ENCODE data around the gene CALD1.
A peak's percentile ranks its signal among the peaks of the same experiment; 100 is the strongest.

Gene CALD1

DNA sequence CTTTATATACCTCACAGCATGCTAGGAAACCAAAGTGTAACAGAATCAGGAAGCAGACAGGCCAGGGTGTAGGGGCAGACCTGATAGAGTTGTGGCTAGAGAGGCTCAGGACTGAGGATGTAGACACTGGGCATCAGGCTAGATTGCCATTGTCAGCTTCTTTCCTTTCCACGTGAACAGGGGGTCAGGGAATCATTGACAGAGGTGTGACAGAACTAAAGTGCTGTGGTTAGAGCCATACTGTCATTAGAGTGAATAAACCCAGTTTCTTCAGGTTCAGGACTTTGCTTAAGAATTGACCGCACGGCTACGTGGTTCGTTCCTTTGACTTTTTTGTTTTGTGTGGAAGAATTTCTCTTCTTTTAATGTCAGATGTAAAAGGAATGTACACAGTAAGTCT is 90.7 kb downstream of the CALD1 start:
- no peak for DNase-seq

DNA sequence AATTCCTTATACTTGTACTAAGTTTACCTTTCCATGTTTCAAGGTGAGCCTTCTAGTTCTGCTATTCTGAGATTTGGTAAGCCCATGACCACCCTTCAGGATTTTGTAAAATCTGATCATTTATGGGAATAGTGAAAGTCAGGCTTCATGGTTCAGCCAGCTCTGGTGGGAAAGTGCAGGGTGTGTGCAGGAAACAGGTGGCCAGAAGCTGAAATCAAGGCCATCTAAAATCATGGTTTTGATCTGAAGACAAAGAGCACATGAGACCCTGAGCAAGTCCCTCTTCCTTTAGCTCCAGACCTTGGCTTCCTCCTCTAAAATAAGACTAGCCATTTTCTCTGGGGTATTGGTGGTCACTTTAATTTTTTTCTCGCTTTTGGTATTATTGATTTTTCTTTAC is 91.3 kb downstream of the CALD1 start:
- DNase-seq = no peak

DNA sequence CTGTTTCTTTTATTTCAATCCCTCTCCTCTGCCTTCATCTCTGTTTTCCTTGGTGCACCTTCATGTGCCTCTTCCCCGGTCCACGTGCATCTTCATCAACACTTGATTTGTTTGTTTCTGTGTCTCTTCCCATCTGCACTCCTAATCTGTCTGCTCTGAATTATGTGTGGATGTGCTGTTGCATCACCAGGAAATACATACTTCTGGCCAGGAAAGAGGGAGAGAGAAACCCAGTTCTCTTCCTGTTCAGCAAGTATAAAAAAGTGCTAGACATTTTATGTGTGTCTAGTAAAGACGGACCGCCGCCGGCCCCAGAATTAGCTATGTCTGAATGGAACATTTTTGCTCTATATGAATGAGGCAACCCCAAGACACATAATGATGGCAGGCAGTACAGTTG is 93.8 kb downstream of the CALD1 start:
- no peak for DNase-seq

DNA sequence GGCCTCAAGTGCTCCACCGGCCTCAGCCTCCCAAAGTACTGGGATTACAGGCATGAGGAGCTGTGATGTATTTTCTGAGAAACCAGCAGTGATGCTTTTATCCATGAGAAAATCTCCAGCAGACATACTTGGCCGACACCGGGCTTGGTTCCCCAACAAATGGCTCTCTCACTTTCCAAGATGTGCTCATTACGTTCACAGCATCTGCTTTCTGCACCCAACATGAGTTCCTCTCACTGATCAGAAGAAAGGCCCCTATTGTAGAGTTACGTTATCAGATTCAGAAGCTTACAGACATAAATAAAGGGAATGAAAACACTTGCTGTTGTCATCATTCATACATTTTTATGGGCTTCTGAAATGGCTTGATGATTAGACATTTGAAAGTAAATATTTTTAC is 95.0 kb downstream of the CALD1 start:
- DNase-seq = no peak

DNA sequence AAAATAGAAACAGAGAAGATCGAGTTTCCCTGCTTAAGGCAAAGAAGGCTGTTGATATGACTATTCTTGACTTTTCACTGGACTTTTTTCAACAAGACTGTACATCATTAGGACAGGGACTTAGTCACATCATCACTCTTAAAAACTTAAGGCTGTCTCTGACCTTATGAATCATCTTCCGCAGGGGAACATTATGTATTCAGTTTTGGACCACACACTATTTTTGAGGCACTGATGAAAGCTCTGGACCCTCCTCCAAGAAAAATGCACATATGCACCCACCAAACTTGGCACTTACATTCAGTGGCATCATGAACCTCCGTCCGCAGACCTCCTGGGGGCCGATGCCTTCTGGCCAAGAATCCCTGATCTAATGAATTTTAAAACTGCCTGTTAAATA is 96.4 kb downstream of the CALD1 start:
- no peak for DNase-seq

DNA sequence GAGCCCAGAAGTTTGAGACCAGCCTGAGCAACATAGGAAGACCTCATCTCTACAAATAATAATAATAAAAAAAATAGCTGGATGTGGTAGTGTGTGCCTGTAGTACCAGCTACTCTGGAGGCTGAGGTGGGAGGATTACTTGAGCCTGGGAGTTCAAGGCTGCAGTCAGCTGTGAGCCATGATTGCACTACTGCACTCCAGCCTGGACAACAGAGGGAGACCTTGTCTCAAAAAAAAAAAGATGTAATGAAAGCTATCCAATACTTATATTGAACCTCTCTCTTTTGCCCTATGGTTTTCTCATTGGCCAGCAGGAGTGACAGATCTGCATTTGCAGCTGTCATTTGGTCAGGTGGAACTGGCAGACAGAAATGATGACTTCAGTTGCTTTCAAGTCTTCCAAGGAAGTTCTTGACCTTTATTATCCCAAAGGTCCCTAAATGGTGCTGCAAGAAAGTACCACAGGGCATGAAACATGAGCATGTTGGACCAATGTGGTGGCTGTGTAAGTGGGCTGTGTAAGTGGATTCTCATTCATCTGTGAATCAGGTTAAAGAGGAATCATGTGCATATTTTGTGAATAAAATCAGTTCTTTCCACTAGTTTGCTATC is 99.4 kb downstream of the CALD1 start:
- no peak for DNase-seq

DNA sequence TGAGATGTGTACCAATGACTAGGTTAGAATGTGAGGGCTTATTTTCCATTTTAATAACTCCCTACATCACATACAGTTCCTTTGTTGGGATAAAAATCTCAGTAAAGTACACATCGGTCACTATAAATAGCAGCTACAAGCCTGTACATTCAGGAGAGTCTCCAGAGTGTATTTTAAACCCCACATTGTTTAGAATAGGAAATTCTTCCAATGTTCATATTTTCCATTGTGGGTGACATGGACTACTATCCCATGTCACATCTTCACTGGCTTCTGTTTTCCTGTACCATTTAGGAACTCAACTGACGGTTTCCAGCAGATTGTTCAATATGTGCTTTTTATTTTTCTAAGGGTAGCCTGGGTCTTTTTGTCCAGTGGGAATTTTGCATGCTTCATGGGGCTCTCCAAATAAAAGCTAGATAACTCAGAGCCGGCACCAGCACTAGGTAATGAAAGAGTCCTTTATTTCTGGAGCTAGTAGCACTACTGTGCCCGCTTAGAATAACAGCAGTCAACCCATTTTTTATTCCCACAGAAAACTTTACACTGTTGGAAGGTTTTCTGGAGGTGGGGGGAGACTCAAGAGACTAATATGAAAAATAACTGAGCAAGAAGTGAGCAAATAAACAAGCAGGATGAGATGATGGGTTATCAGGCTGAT is 100.5 kb downstream of the CALD1 start:
- DNase-seq = no peak

DNA sequence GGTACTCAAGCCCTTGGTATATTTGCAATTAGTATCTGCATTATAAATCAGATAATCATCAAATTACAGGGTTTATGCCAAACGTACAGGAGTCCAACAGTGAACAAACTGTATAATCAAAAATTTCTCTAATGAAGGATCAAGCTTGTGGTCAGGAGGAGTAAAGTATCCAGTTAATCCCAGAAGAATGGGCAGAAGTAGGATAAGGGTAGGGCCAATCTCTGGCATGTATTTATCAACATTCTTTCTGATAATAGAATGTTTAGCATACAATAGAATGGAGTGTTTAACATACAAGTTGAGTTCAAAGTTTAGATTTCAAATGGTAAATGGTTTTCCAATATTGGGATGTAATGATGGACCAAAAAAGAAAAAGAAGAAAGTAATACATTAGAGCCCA is 103.0 kb downstream of the CALD1 start:
- no peak for DNase-seq

DNA sequence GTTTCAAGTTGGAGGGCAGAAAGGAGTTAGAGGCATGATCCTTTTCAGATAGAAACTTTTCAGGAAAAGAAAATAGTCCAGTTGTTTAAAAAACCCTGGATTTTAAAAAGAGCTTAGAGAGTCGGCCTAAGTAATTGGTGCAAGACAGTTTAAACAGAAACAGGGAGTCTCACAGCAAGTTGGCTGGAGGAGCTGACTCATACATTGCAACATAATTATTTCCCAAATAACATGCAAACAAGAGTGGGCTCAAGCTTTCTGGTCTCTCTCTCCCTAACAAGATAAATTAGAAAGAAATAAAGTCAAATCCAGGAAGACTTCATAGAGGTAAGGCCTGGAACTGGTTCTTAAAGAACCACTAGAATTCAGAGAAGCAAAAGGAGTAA is 106.5 kb downstream of the CALD1 start:
- DNase-seq = no peak

DNA sequence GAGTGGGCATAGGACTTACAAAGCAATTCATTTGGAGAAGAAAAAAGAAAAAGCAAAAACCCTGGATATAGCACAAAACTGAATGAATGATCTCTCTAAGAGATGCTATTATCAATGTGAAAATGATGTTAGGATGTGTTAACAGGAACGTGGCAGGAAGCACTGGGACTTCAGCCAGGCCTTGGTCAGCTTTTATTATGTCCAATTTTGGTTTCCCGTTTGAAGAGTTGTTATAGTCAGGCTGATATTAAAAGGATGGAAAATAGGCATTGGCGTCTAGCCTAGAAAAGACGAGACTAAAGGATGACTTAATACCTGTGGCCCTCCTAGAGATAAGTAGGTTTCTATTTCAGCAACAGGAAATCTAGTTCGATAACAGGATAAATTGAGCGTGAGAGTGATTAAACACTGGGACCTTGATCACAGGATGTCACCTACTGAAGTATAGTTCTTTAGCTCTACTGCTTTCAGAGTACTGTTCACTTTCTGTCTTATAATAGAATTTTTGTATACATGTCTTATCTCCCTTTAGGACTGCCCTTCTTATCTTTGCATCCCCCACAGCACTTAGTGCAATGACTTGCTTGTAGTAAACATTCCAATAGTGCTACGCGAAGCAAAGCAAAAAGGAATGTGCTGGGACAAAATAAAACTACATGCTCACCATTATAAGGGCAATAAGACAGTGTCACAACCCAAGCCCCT is 107.1 kb downstream of the CALD1 start:
- peak; percentile 44 for DNase-seq

DNA sequence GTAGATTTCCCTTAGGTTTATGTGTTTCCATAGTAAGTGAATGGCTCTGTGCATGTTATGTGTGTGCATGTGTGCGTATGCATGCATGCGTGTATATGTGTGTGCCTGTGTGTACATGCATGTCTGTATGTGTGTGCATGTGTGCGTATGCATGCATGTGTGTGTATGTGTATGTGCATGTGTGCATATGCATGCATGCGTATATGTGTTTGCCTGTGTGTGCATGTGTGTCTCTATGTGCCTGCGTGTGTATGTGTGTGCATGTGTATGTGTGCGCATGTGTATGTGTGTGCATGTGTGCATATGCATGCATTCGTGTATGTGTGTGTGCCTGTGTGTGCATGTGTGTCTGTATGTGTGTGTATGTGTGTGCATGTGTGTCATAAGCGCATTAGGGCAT is 108.1 kb downstream of the CALD1 start:
- no peak for DNase-seq

DNA sequence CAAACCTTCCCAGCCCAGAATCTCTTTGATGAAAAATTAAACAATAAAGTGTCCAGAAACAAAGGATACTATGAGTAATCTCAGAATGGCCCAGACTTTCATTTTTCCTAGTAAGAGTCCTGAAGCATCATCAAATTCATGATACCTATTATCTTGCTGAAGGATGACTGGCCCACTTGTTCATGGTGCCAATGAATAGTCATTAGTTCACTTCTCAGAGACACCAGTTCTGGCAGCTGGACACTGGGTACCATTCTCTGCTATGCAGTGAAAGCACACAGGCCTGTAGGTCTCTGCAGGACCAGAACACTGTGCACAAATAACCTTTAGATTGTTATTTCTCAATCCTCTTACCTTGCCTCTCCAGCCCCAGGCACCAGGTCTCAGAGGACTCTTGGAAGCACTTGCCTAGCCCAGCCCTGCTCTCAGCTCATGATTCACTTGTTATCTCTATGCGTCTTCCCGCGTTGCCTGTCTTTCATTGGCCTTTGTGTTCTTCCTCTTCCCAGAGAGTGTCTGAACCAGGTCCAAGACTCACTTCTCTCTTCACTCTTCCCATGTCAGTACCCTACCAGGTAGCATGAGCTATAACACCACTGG is 108.8 kb downstream of the CALD1 start:
- no peak for DNase-seq

DNA sequence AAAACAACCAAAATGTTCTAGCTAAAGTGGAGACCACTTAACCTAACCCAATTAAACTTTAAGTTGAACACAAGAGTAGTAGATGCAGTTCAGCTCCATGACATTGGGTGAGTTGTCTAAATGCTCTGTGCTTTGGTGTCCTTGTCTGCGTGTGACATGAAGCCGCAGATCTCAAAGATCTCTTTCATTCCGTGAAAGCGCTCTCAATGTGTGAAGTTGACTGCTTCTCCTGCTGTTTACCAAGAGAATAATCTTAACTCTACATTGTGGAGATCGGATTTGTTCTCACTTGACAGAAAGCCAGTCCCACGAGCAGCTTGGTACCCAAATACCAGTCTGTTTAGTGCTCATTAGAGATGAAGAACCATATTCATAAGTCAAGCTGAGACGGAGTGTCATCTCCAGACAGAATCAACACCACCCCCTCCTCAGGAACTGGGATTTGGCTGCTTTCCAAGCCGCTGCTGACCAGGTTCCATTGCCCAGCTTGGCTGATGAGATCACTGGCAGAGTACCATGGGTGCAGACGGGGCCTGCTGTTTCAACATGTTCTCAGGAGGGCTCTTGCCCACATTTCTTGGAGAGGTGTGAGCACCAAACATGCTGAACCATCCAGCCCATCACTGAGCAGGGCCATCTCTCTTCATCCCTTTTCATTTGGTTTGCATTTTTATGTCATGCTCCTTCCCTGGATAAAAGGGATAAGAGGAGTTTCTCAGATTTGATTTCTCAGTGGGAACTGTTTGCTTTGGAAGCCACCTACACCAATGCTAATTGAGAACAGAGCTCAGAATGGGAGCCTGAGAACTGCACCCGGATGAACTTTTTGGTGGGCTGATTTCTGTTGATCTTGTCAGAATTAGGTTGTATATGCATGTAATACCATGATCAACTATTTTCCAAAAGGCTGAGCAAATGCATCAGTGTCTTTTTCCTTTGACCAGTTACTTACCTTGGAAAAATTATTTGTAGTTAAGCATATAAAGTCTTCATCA is 111.1 kb downstream of the CALD1 start:
- DNase-seq = peak; percentile 77

DNA sequence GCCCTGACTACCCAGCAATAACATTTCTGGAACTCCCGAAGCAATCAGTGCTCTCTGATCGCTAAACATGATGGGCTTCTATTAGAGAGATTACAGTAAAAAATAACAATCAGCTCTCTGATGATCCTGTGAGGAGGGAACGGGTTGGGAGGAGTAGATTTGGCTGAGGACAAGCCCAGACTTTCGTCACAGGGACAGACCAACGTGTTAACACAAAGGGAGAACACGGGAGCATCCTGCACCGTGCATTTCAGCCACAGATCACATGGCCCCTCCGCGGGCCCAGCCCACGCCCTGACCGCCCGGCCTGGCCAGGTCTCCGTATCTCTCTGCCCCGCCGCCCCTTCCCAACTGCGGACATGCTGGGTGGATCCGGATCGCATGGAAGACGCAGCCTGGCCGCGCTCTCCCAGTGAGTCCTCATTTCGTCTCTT is 111.8 kb downstream of the CALD1 start:
- DNase-seq = peak; percentile 50

DNA sequence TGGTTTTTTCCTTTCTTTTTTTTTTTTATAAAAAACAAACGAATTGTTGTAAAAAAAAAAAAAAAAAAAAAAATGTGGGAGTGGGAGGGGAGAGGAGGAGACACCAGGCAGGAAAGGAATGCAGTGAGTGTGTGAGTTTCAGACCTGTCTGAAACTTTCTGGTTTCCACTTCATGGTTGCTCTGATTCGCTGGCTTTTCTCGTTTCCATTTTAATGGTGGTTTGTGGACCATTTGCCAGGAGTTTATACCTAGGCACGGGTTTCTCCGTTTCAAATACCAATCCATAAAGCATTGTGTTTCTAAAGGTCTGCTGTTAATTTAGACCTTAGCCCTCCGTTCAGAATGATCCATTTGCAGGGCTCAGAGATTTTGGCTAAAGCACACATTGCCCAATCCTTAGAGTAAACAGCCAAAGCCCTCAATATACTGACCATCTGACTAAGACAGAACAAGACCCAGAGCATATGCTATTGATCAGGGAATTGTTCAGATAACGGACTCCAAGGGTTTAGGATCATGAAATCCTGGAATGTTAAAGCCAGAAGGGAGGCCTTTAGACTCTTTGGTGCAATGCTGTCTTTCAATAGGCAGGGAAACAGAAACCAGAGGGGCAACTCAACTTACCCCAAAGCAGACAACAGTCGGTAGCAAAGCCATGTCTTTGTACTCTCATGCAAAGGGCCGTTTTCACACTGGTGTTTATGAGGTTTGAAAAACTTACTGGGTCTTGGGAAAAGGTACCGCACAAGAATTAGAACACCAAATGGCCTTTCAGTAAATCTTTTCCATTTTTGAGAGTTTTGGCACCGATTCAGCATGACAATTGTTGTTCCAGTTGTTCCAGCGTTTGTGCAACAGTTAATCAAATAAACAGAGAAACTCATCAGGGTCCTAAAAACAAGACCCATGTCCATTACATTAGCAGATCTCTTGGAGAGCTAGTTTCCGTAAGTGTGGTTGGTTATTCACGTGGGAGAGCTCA is 112.6 kb downstream of the CALD1 start:
- DNase-seq = no peak

DNA sequence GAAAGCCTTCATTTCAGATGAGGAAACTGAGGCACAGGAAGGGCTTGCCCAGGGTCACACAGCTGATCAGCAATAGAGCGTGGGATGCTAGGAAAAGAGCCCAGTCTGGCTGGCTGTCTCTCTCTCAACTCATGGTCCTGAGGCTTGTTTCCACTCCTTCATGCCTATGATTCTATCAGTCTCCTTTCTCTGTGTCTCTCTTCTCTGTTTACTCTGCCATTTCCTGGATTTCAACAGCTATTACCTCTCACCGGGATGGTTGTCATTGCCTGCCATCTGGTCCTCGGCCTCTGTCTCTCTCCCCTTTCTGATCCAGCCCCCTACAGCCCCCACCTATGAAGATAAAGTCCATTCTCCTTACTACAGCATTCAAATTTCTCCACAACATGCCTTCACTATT is 113.5 kb downstream of the CALD1 start:
- DNase-seq = peak; percentile 39

DNA sequence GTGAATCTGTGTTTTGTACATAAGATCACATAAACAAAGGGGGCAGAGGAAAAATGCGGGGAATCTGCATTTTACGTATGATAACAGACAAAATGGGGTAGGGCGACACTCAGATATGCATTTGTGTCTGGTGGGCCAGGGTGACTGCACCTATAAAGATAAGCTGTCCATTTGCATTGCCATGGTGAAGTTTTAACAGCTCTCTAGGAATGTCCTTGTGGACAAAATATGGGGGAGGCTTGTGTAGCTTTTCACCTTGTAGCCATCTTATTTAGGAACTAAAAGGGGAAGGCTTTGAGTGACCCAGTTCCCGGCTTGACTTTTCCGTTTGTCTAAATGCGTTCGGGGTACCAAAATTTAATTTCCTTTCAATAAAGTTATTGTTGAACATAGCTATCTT is 114.5 kb downstream of the CALD1 start:
- no peak for DNase-seq

DNA sequence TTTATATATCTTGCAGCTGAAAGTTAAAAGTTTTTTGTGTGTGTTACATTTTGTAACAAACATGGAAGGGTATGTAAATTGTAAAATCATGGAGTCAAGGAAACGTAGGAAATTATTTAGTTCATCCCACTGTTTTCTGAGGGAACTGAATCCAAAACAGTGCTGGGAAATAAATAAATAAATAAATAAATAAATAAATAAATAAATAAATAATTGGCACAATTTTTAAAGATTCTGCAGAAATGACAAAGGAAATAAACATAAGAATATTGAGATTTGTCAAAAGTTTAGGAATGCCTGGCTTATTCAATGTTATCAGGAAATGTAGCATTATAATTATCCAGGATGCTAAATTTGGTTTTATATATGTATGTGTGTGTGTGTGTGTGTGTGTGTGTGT is 115.5 kb downstream of the CALD1 start:
- no peak for DNase-seq

DNA sequence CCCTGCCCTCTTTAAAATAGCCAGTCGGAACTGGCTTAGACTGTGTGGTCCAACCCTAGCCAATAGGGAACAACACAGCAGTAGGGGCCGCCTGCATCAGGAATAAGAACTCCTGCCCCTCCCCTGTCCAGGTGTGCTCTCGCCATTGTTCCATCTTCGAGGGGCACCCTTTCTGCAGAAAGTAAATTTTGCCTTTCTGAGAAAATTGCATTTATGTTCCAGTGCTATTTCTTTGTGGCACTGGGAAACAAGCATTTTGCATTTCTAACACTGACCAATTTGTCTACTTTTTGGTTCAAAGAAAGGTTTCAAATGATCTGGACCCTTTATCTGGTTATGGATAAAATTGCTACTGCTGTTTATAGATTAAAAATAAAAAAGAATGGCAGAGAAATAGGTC is 116.6 kb downstream of the CALD1 start:
- no peak for DNase-seq

DNA sequence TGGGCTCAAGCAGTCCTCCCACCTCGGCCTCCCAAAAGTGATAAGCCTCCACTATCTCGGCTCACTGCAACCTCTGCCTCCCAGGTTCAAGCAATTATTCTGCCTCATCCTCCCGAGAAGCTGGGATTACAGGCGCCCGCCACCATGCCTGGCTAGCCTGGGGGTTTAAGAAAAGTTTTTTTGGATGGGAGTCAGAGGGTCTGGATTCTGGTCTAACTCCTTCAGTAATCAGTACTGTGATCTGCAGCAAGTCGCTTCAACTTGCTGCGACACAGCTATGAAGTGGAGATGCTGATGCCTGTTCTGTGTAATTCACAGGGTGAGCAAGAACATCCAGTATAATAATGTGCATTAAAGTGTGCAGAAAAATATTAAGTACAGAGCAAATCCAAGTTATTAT is 118.5 kb downstream of the CALD1 start:
- no peak for DNase-seq

DNA sequence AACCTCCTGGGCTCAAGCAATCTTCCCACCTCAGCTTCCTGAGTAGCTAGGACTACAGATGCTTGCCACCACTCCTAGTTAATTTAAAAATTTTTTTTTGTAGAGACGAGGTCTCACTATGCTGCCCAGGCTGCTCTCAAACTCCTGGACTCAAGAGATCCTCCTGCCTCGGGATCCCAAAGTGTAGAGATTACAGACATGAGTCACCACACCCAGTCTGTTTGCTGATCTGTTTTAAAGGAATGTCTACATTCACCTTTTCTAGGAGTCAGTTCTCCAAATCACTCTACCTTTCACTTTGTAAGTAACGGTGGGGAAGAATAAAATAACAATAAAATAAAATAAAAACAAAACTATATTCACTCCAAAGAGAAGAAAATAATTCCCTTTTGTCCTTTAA is 120.3 kb downstream of the CALD1 start:
- DNase-seq = no peak
